ENCODE data around the gene VAV2. TPM values are rescaled to one million over a fixed set of nuclear protein-coding genes. Genes with fewer than 3 reads are reported as not detected.

VAV2 gene
- total RNA-seq, 3 donors from 2014 or later: 5.3 to 9.5 (median 8.8) TPM

DNA sequence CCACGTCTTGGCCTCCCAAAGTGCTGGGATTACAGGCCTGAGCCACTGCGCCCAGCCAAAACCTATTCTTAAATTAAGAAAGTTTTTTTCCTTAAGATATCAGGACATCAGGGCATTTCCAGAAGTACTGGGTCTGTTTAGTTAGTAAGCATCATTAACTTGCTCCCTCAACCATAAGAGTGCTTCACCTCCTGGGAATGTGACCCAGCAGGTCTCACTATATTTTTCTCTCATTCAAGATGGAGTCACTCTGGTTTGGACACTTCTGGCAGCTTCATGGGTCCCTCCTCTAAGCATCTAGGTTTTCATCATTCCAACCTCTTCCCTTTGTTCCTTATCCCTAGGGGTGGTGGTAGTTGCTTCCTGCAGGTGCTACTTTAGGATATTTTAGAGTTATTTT lies 22.8 kb upstream of the VAV2 start:
- Histone ChIP-seq H3K27ac (no peak overlapping the region), H3K27me3 (no peaks in the 10 kb centered on the region), H3K36me3 (no peaks in the 10 kb centered on the region), H3K4me1 (no peaks in the 10 kb centered on the region), H3K9me3 (no peaks in the 10 kb centered on the region), H3K4me3 (no peak overlapping the region)
- intact Hi-C loops (cut with DNase I; ENCODE audit: low total_unique reads): no loop called here
- no peak for DNase-seq (ENCODE audit: low spot score in 2 of 2)
- TF ChIP-seq POLR2A (IDR thresholded peaks at IDR 0.05) (no peak), POLR2AphosphoS5 (IDR thresholded peaks at IDR 0.05) (no peak), CTCF (IDR thresholded peaks at IDR 0.05) (no peak)

DNA sequence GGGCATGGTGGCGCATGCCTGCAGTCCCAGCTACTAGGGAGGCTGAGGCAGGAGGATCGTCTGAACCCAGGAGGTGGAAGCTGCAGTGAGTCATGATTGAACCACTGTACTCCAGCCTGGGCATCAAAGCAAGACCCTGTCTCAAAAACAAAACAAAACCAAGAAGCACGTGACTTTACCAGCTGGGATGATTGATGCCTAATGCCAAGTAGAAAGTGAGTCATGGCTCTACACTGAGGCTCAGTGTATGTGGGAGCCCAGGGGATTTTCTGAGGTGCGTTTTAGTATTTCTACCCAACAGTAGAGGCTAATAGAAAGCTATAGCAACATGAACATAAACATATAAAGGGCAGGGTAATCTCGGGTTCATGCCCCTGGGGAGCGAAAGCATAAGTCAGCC lies 19.3 kb upstream of the VAV2 start:
- Histone ChIP-seq H3K27me3 (no peaks in the 10 kb centered on the region), H3K4me3 (no peak overlapping the region), H3K4me1 (no peaks in the 10 kb centered on the region), H3K27ac (no peak overlapping the region), H3K9me3 (no peaks in the 10 kb centered on the region), H3K36me3 (no peaks in the 10 kb centered on the region)
- DNase-seq (ENCODE audit: low spot score in 2 of 2): no peak
- TF ChIP-seq POLR2A (IDR thresholded peaks at IDR 0.05) (no peak), POLR2AphosphoS5 (IDR thresholded peaks at IDR 0.05) (no peak), CTCF (IDR thresholded peaks at IDR 0.05) (no peak)
- intact Hi-C loops (cut with DNase I; ENCODE audit: low total_unique reads): no loop called here

- no peak for TF ChIP-seq POLR2A (IDR thresholded peaks at IDR 0.05)
- Histone ChIP-seq H3K36me3 (no peaks in the 10 kb centered on the region), H3K27me3 (no peaks in the 10 kb centered on the region), H3K4me3 (no peak overlapping the region), H3K27ac (no peak overlapping the region), H3K4me1 (no peaks in the 10 kb centered on the region), H3K9me3 (no peaks in the 10 kb centered on the region)
- intact Hi-C loops (cut with DNase I; ENCODE audit: low total_unique reads): no loop called here
- DNase-seq (ENCODE audit: low spot score in 2 of 2): no peak
Measured at GRCh38 chr9:134010310-134011173, 18.4 kb upstream of the VAV2 start.

GRCh38 chr9:134007571-134007970 lies 15.4 kb upstream of the VAV2 start:
- H3K27me3 ChIP-seq: no peaks in the 10 kb centered on the region
- H3K36me3 ChIP-seq: no peaks in the 10 kb centered on the region
- intact Hi-C loops (cut with DNase I; ENCODE audit: low total_unique reads): no loop called here

DNA sequence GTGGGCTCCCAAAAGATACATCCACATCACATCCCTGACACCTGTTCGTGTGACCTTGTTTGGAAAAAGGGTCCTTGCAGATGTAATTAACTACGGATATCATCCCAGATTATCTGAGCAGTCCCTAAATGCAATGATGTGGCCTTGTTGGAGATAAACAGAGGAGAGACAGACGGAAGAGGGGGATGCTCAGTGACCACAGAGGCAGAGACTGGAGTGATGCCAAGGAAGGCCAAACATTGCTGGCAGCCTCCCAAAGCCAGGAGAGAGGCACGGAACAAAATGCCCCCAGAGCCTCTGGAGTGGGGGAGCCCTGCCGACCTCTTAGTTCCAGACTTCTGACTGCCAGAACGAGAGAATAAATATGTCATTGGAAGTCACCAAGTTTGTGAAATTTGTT lies 15.0 kb upstream of the VAV2 start:
- intact Hi-C loops (cut with DNase I; ENCODE audit: low total_unique reads): no loop called here
- H3K9me3 ChIP-seq: no peaks in the 10 kb centered on the region
- H3K27ac ChIP-seq: no peak overlapping the region
- no peak for DNase-seq (ENCODE audit: low spot score in 2 of 2)
- no peak overlapping the region for H3K4me3 ChIP-seq
- TF ChIP-seq POLR2AphosphoS5 (IDR thresholded peaks at IDR 0.05) (no peak), POLR2A (IDR thresholded peaks at IDR 0.05) (no peak)
- no peaks in the 10 kb centered on the region for H3K27me3 ChIP-seq
- H3K36me3 ChIP-seq: no peaks in the 10 kb centered on the region
- H3K4me1 ChIP-seq: no peaks in the 10 kb centered on the region

More at GRCh38 chr9:134007571-134007970, 15.4 kb upstream of the VAV2 start:
- DNase-seq (ENCODE audit: low spot score in 2 of 2): no peak
- Histone ChIP-seq H3K4me3 (no peak overlapping the region), H3K4me1 (no peaks in the 10 kb centered on the region), H3K27ac (no peak overlapping the region), H3K9me3 (no peaks in the 10 kb centered on the region)
- TF ChIP-seq POLR2AphosphoS5 (IDR thresholded peaks at IDR 0.05) (no peak), POLR2A (IDR thresholded peaks at IDR 0.05) (no peak), CTCF (IDR thresholded peaks at IDR 0.05) (no peak)

DNA sequence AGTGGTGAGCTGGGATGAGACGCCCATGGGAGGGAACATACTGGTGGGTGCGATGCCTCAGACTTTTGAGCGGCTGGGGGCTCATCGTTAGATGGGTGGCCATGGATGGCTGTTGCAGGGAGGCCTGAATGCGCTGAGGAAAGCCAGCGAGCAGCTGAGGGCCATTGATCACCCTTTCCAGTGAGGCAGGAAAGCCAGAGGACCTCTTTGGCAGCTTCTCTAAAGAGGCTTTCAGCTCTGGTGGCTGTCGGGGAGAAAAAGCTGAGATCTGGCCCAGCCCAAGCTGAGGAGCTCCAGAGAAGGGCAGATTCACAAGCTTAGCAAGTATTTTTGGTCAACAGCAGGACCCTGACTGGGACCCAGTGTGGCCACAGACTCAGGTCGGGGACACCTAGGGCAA lies 13.3 kb upstream of the VAV2 start:
- H3K4me1 ChIP-seq: no peaks in the 10 kb centered on the region
- intact Hi-C loops (cut with DNase I; ENCODE audit: low total_unique reads): no loop called here
- DNase-seq (ENCODE audit: low spot score in 2 of 2): no peak
- no peak overlapping the region for H3K27ac ChIP-seq
- H3K36me3 ChIP-seq: no peaks in the 10 kb centered on the region
- no peak overlapping the region for H3K4me3 ChIP-seq
- no peaks in the 10 kb centered on the region for H3K27me3 ChIP-seq
- H3K9me3 ChIP-seq: no peaks in the 10 kb centered on the region
- TF ChIP-seq POLR2A (IDR thresholded peaks at IDR 0.05): no peak

Data from breast epithelium (tissue), 4 donors.